IMR-90 (cell line): ENCODE measurements around the gene KRT3. TPM values are rescaled to one million over a fixed set of nuclear protein-coding genes. Genes with fewer than 3 reads are reported as not detected.
"Not testable (repeated sequence)": the region's sequence is repeated elsewhere in the genome, so short reads cannot be mapped to it uniquely, and the experiment has no call there.

ENCODE experiments used
- ATAC-seq: fragments of 200-7000 bp; cut with Tn5 transposase; 2 replicates; pipeline ENCODE4 v1.9.1; 2020; ENCODE audit warnings: low read depth, mild to moderate bottlenecking, moderate library complexity
- BruUV-seq: library from RNA; stranded (reverse); fragments of 400-500 nt; replicated peaks from 2 replicates; lab custom pipeline; 2021; lab: Mats Ljungman, UMichigan
- CTCF ChIA-PET: fragments of 300-600 bp; formaldehyde crosslinking; extraction: SDS; loops from one replicate; lab custom pipeline; 2021; ENCODE audit warnings: antibody characterized with exemption; lab: Yijun Ruan, JAX
- POLR2A ChIA-PET: fragments of 300-600 bp; sonication (Branson Sonifier 250); formaldehyde crosslinking; loops from one replicate; lab custom pipeline; 2022; ENCODE audit warnings: antibody characterized with exemption; ENCODE audit not compliant: unreplicated experiment; lab: Charles Lee
- DNase-seq: peaks from one replicate; pipeline ENCODE4 v3.0.0; 2013
- H2AFZ ChIP-seq: replicated peaks from 2 replicates; pipeline ENCODE3; 2013; ENCODE audit warnings: low read length, mild to moderate bottlenecking; ENCODE audit not compliant: poor library complexity
- H2AK5ac ChIP-seq: 2 replicates; pipeline ENCODE4 v1.6.1; 2013; ENCODE audit warnings: low read depth, low read length, inconsistent platforms
- H2AK9ac ChIP-seq: replicated peaks from 2 replicates; pipeline ENCODE3; 2013; ENCODE audit warnings: mild to moderate bottlenecking, low read depth, low read length, moderate library complexity; ENCODE audit not compliant: poor library complexity
- H2BK120ac ChIP-seq: 2 replicates; pipeline ENCODE4 v1.6.1; 2013; ENCODE audit warnings: low read depth, low read length, inconsistent platforms
- H2BK15ac ChIP-seq: 3 replicates; pipeline ENCODE4 v1.6.1; 2013; ENCODE audit warnings: low read depth, low read length, inconsistent platforms
- H2BK20ac ChIP-seq: 2 replicates; pipeline ENCODE4 v1.6.1; 2013; ENCODE audit warnings: low read depth, mild to moderate bottlenecking, inconsistent platforms, low read length, moderate library complexity
- H2BK5ac ChIP-seq: 2 replicates; pipeline ENCODE4 v1.6.1; 2013; ENCODE audit warnings: mild to moderate bottlenecking, low read depth, low read length, inconsistent platforms; ENCODE audit not compliant: poor library complexity, severe bottlenecking
- H3K14ac ChIP-seq: replicated peaks from 2 replicates; pipeline ENCODE4 v1.6.1; 2013; ENCODE audit warnings: low read depth, low read length, inconsistent platforms
- H3K18ac ChIP-seq: 2 replicates; pipeline ENCODE4 v1.6.1; 2013; ENCODE audit warnings: low read depth, low read length, control low read depth
- H3K23ac ChIP-seq: 2 replicates; pipeline ENCODE4 v1.6.1; 2013; ENCODE audit warnings: low read depth, low read length, inconsistent platforms
- H3K27ac ChIP-seq: 2 replicates; pipeline ENCODE4 v1.5.1; 2013; ENCODE audit warnings: mild to moderate bottlenecking, control low read depth, low read length; ENCODE audit not compliant: insufficient read depth
- H3K27me3 ChIP-seq: 2 replicates; pipeline ENCODE4 v1.6.1; 2013; ENCODE audit warnings: low read length; ENCODE audit not compliant: control insufficient read depth, insufficient read depth
- H3K36me3 ChIP-seq: 2 replicates; pipeline ENCODE4 v1.6.1; 2013; ENCODE audit warnings: low read length, mixed read lengths; ENCODE audit not compliant: control insufficient read depth, insufficient read depth
- H3K4ac ChIP-seq: 2 replicates; pipeline ENCODE4 v1.6.1; 2013; ENCODE audit warnings: low read depth, low read length, inconsistent platforms
- H3K4me1 ChIP-seq: 2 replicates; pipeline ENCODE4 v1.6.1; 2013; ENCODE audit warnings: low read length, mixed read lengths; ENCODE audit not compliant: control insufficient read depth, insufficient read depth
- H3K4me2 ChIP-seq: 2 replicates; pipeline ENCODE4 v1.6.1; 2013; ENCODE audit warnings: low read depth, mild to moderate bottlenecking, control low read depth, low read length, moderate library complexity
- H3K4me3 ChIP-seq: 2 replicates; pipeline ENCODE4 v1.5.1; 2013; ENCODE audit warnings: low read depth, mild to moderate bottlenecking, control low read depth, low read length, moderate library complexity; ENCODE audit not compliant: insufficient read depth
- H3K56ac ChIP-seq: 2 replicates; pipeline ENCODE4 v1.6.1; 2013; ENCODE audit warnings: low read length, inconsistent platforms; ENCODE audit not compliant: insufficient read depth; ENCODE audit errors: extremely low read depth
- H3K79me1 ChIP-seq, 2 experiments: 2 replicates each; pipeline ENCODE4 v1.6.1; 2013; ENCODE audit warnings: low read length in 2 of 2, inconsistent platforms in 1 of 2, low read depth in 1 of 2
- H3K9ac ChIP-seq: 2 replicates; pipeline ENCODE4 v1.6.1; 2013; ENCODE audit warnings: low read depth, low read length, control low read depth
- H3K9me1 ChIP-seq: 2 replicates; pipeline ENCODE4 v1.6.1; 2013; ENCODE audit warnings: low read length, inconsistent platforms; ENCODE audit not compliant: insufficient read depth
- H3K9me3 ChIP-seq: 2 replicates; pipeline ENCODE4 v1.6.1; 2013; ENCODE audit warnings: low read length; ENCODE audit not compliant: control insufficient read depth, insufficient read depth
- H4K20me1 ChIP-seq: 2 replicates; pipeline ENCODE4 v1.6.1; 2013; ENCODE audit warnings: low read length, inconsistent platforms; ENCODE audit not compliant: insufficient read depth
- H4K5ac ChIP-seq: 2 replicates; pipeline ENCODE4 v1.6.1; 2013; ENCODE audit warnings: mild to moderate bottlenecking, low read depth, low read length, control low read depth
- H4K8ac ChIP-seq, 2 experiments: 2 replicates each; pipeline ENCODE4 v1.6.1; 2013; ENCODE audit warnings: low read depth in 2 of 2, low read length in 2 of 2, control low read depth in 1 of 2, inconsistent platforms in 1 of 2
- H4K91ac ChIP-seq: 2 replicates; pipeline ENCODE4 v1.6.1; 2013; ENCODE audit warnings: low read depth, low read length, inconsistent platforms; ENCODE audit not compliant: insufficient read depth
- WGBS, 2 experiments: methylation state at CpG; one replicate each; pipeline versions ENCODE4 v1.1.5 to v1.1.7; 2013; ENCODE audit warnings: missing lambda C conversion rate in 2 of 2; ENCODE audit not compliant: insufficient read length in 1 of 2; ENCODE audit errors: extremely low coverage in 2 of 2; 5-methylcytosine and 5-hydroxymethylcytosine counted together
- dilution Hi-C: fragments of 300-500 bp; cut with HindIII; formaldehyde crosslinking; loops from one replicate; pipeline ENCODE4 v1.14.3; 2018; ENCODE audit warnings: low sequenced_read_pairs; ENCODE audit not compliant: unreplicated experiment
- in situ Hi-C: fragments of 300-500 bp; cut with MboI; formaldehyde crosslinking; loops from 3 replicates; pipeline ENCODE4 v1.14.3; 2019; ENCODE audit warnings: low sequenced_read_pairs, inconsistent platforms, mixed read lengths
- intact Hi-C: fragments of 100-400 bp; cut with micrococcal nuclease; formaldehyde crosslinking; loops from 2 replicates; pipeline ENCODE4 v1.10.0; 2022
- polyA plus RNA-seq, 3 experiments: library from polyadenylated mRNA; depleted of rRNA; stranded (reverse); fragments of >200 nt; gene quantifications; 2 replicates each; pipeline ENCODE4 v1.2.3, GENCODE V29; 2012; ENCODE audit warnings: low replicate concordance in 1 of 3
- total RNA-seq: library from RNA; depleted of rRNA; stranded (reverse); fragments of >200 nt; gene quantifications from 2 replicates; pipeline ENCODE4 v1.2.3, GENCODE V29; 2012
- TF ChIP-seq, protein P1 (sequence below): fragments of 150-350 bp; IDR thresholded peaks from 2 replicates; pipeline ENCODE4 v1.6.1; 2016; ENCODE audit warnings: low read depth, mild to moderate bottlenecking, low read length, moderate library complexity, borderline replicate concordance

KRT3 gene
- total and polyA plus RNA-seq, 2 of the 4 experiments (the other 2 are of a cell fraction): not detected

DNA sequence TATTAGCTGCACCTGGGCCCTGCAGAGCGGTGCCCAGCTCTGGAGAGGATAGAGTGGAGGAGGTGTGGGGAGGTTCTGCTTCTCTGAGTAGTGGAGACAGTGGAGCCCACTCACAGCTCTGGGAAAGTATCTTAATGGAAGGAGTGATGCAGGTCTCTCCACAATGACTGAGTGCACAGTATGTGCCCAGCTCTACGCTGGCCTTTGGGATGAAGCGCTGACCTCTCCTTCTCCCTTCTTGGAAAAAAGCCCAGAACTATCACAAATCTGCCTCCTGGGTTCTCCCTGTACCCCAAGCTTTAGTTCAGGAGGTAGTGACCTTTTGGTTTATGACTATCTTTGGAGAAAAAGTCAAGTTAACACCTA lies 495 bp upstream of the KRT3 start:
- WGBS, 2 experiments: no CpG with 5 or more reads among the region's 3 CpGs
- CTCF ChIA-PET: no interaction called here
- Histone ChIP-seq H4K5ac (no peak overlapping the region), H2AK5ac (no peak overlapping the region), H3K9me1 (peaks cover 3% of the 10 kb centered on the region; the same call in 1 of the 2 replicates), H2BK120ac (no peak overlapping the region), H3K23ac (no peak overlapping the region), H3K56ac (no peak overlapping the region), H3K14ac (no peak overlapping the region), H3K4me3 (no peak overlapping the region), H3K79me1 (no peaks in the 10 kb centered on the region), H2BK5ac (no peak overlapping the region), H3K9ac (no peak overlapping the region), H3K4me2 (no peak overlapping the region), H3K9me3 (no peaks in the 10 kb centered on the region), H3K4me1 (no peaks in the 10 kb centered on the region), H2AFZ (no peak overlapping the region), H3K4ac (no peak overlapping the region), H2BK15ac (no peak overlapping the region), H2AK9ac (no peak overlapping the region), H4K91ac (no peak overlapping the region), H2BK20ac (no peak overlapping the region), H3K27ac (no peak overlapping the region), H3K18ac (no peak overlapping the region), H4K8ac (no peak overlapping the region), H4K20me1 (no peaks in the 10 kb centered on the region; the same call in 1 of the 2 replicates), H3K27me3 (peaks cover 14% of the 10 kb centered on the region), H3K36me3 (no peaks in the 10 kb centered on the region)
- DNase-seq: no peak
- intact Hi-C loops (no loop called here), in situ Hi-C loops (no loop called here), dilution Hi-C loops (no loop called here)
- no peak for ATAC-seq
- BruUV-seq: no TSS peak
- POLR2A ChIA-PET: no interaction called here
- TF ChIP-seq, protein P1, sequence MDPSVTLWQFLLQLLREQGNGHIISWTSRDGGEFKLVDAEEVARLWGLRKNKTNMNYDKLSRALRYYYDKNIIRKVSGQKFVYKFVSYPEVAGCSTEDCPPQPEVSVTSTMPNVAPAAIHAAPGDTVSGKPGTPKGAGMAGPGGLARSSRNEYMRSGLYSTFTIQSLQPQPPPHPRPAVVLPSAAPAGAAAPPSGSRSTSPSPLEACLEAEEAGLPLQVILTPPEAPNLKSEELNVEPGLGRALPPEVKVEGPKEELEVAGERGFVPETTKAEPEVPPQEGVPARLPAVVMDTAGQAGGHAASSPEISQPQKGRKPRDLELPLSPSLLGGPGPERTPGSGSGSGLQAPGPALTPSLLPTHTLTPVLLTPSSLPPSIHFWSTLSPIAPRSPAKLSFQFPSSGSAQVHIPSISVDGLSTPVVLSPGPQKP: no peak

DNA sequence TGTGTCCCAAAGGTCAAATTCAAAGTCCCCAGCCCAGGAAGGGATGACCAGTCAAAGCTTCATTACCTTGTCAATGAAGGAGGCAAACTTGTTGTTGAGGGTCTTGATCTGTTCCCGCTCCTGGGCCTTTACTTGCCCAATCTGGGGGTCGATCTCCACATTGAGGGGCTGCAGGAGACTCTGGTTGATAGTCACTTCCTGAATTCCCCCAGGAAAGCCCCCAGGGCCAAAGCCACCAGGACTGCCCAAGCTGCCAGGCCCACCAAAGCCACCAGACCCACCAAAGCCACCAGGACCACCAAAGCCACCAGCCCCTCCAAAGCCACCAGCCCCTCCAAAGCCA lies 614 bp downstream of the KRT3 start:
- H3K56ac ChIP-seq, H4K5ac ChIP-seq, H3K79me1 ChIP-seq, H2BK20ac ChIP-seq, H2BK120ac ChIP-seq, H3K4ac ChIP-seq, H2AK9ac ChIP-seq, BruUV-seq, H3K36me3 ChIP-seq, dilution Hi-C loops, H2AK5ac ChIP-seq, H4K20me1 ChIP-seq, POLR2A ChIA-PET, H3K14ac ChIP-seq, H3K9ac ChIP-seq, H3K4me2 ChIP-seq, H2BK15ac ChIP-seq, H3K18ac ChIP-seq, ATAC-seq, in situ Hi-C loops, H3K9me3 ChIP-seq, CTCF ChIA-PET, H3K27ac ChIP-seq, H2AFZ ChIP-seq, H4K8ac ChIP-seq, H3K9me1 ChIP-seq, H3K4me3 ChIP-seq, H3K4me1 ChIP-seq, H3K23ac ChIP-seq, H2BK5ac ChIP-seq, intact Hi-C loops, H4K91ac ChIP-seq, DNase-seq: not testable (repeated sequence)
- peaks cover 23% of the 10 kb centered on the region for H3K27me3 ChIP-seq
- WGBS, 2 experiments: 60% methylated on average over 1 of the region's 2 CpGs; no CpG with 5 or more reads in 1 of the 2 experiments
